Measurements from ENCODE around the gene TC2N.
A peak's percentile ranks its signal among the peaks of the same experiment; 100 is the strongest.

TC2N gene

GRCh38 chr14:91755570-91756295 is 111.6 kb downstream of the TC2N start:
- peak overlapping the region; percentile 48; the same call in 1 of the 2 replicates for H3K27ac ChIP-seq
- no peak for TF ChIP-seq ZFX (IDR thresholded peaks at IDR 0.05)

- no peak for TF ChIP-seq CTCF (conservative IDR thresholded peaks at IDR 0.05)
- no peak for TF ChIP-seq ZFX (IDR thresholded peaks at IDR 0.05)
- peak overlapping the region; percentile 23; the same call in 1 of the 2 replicates for H3K27ac ChIP-seq
Observed at GRCh38 chr14:91754819-91755218, 112.5 kb downstream of the TC2N start.

GRCh38 chr14:91754185-91754584 is 113.2 kb downstream of the TC2N start:
- peak overlapping the region; percentile 33 for H3K27ac ChIP-seq
- no peak for TF ChIP-seq ZFX (IDR thresholded peaks at IDR 0.05)
- no peak for TF ChIP-seq CTCF (conservative IDR thresholded peaks at IDR 0.05)

- peak overlapping the region; percentile 33 for H3K27ac ChIP-seq
- no peak for TF ChIP-seq ZFX (IDR thresholded peaks at IDR 0.05)
- no peak for TF ChIP-seq CTCF (conservative IDR thresholded peaks at IDR 0.05)
Observed at GRCh38 chr14:91753501-91754128, 113.7 kb downstream of the TC2N start.

GRCh38 chr14:91752961-91753360 is 114.4 kb downstream of the TC2N start:
- no peak overlapping the region for H3K27ac ChIP-seq
- TF ChIP-seq ZFX (IDR thresholded peaks at IDR 0.05) (no peak), CTCF (conservative IDR thresholded peaks at IDR 0.05) (no peak)

GRCh38 chr14:91751719-91752118 is 115.6 kb downstream of the TC2N start:
- H3K27ac ChIP-seq: no peak overlapping the region
- no peak for TF ChIP-seq ZFX (IDR thresholded peaks at IDR 0.05)
- TF ChIP-seq CTCF (conservative IDR thresholded peaks at IDR 0.05): no peak

- no peak overlapping the region for H3K27ac ChIP-seq
- 0 out of 2 replicates have a peak, but pooled peaks have one; percentile 4 for TF ChIP-seq CTCF (conservative IDR thresholded peaks at IDR 0.05)
- TF ChIP-seq ZFX (IDR thresholded peaks at IDR 0.05): no peak
Observed at GRCh38 chr14:91750634-91751198, 116.6 kb downstream of the TC2N start.

Measured in C4-2B (cell line).